Liver (tissue), 9 donors: Measurements from ENCODE around the gene DICER1. TPM values are rescaled to one million over a fixed set of nuclear protein-coding genes. Genes with fewer than 3 reads are reported as not detected.

Experiments
- DNase-seq: peaks from one replicate; pipeline ENCODE4 v3.0.0-alpha.2; 2017; ENCODE audit warnings: low spot score
- H3K27ac ChIP-seq, 2 donors: one replicate each; pipeline ENCODE4 v1.7.0; 2013; ENCODE audit warnings: inconsistent platforms in 2 of 2, low read length in 2 of 2, control low read depth in 1 of 2, low read depth in 1 of 2, mild to moderate bottlenecking in 1 of 2
- H3K27me3 ChIP-seq, 4 donors: one replicate each; pipeline versions ENCODE4 v1.6.1 to v1.7.0; 2013; ENCODE audit warnings: low read length in 3 of 4, inconsistent platforms in 1 of 4, mild to moderate bottlenecking in 1 of 4, moderate library complexity in 1 of 4; ENCODE audit not compliant: control insufficient read depth in 4 of 4, insufficient read depth in 4 of 4
- H3K36me3 ChIP-seq, 4 donors: one replicate each; pipeline versions ENCODE4 v1.6.1 to v1.7.0; 2013; ENCODE audit warnings: low read length in 3 of 4, mild to moderate bottlenecking in 3 of 4, low read depth in 1 of 4, moderate library complexity in 1 of 4; ENCODE audit not compliant: control insufficient read depth in 4 of 4, insufficient read depth in 3 of 4
- H3K4me1 ChIP-seq, 4 donors: one replicate each; pipeline versions ENCODE4 v1.6.1 to v1.7.0; 2013; ENCODE audit warnings: low read length in 3 of 4, mild to moderate bottlenecking in 3 of 4, moderate library complexity in 1 of 4; ENCODE audit not compliant: control insufficient read depth in 4 of 4, insufficient read depth in 4 of 4
- H3K4me3 ChIP-seq, 3 donors: one replicate each; pipeline versions ENCODE4 v1.6.1 to v1.7.0; 2013; ENCODE audit warnings: low read length in 3 of 3, control low read depth in 1 of 3, low read depth in 1 of 3, mild to moderate bottlenecking in 1 of 3
- H3K9ac ChIP-seq, 2 donors: one replicate each; pipeline ENCODE4 v1.7.0; 2013; ENCODE audit warnings: low read length in 2 of 2, mild to moderate bottlenecking in 2 of 2, moderate library complexity in 2 of 2, control low read depth in 1 of 2, low read depth in 1 of 2
- H3K9me3 ChIP-seq, 4 donors: one replicate each; pipeline versions ENCODE4 v1.6.1 to v1.7.0; 2013; ENCODE audit warnings: low read length in 3 of 4; ENCODE audit not compliant: control insufficient read depth in 4 of 4
- EGR1 ChIP-seq, 2 donors: IDR thresholded peaks; 2 replicates each; pipeline ENCODE4 v1.6.1; 2016 to 2018; ENCODE audit warnings: antibody characterized with exemption in 2 of 2, low read depth in 2 of 2
- FOXA1 ChIP-seq: IDR thresholded peaks from 2 replicates; pipeline ENCODE4 v1.6.1; 2016; ENCODE audit warnings: antibody characterized with exemption
- FOXA2 ChIP-seq: IDR thresholded peaks from 2 replicates; pipeline ENCODE4 v1.6.1; 2016; ENCODE audit warnings: antibody characterized with exemption
- GABPA ChIP-seq, 2 donors: IDR thresholded peaks in 1 of 2; conservative IDR thresholded peaks in 1 of 2; 2 replicates each; pipeline ENCODE4 v1.6.1; 2016; ENCODE audit warnings: antibody characterized with exemption in 2 of 2, mild to moderate bottlenecking in 1 of 2, moderate library complexity in 1 of 2
- HNF4A ChIP-seq, 2 donors: conservative IDR thresholded peaks; 2 replicates each; pipeline ENCODE4 v1.6.1; 2016; ENCODE audit warnings: antibody characterized with exemption in 2 of 2, mild to moderate bottlenecking in 2 of 2
- HNF4G ChIP-seq: IDR thresholded peaks from 2 replicates; pipeline ENCODE4 v1.6.1; 2016; ENCODE audit warnings: antibody characterized with exemption
- JUND ChIP-seq, 2 donors: IDR thresholded peaks; 2 replicates each; pipeline ENCODE4 v1.6.1; 2016; ENCODE audit warnings: antibody characterized with exemption in 2 of 2
- NR2F2 ChIP-seq: IDR thresholded peaks from 2 replicates; pipeline ENCODE4 v1.6.1; 2016; ENCODE audit warnings: antibody characterized with exemption
- RAD21 ChIP-seq, 2 donors: IDR thresholded peaks; 2 replicates each; pipeline ENCODE4 v1.6.1; 2016; ENCODE audit warnings: antibody characterized with exemption in 2 of 2, mild to moderate bottlenecking in 2 of 2
- RXRA ChIP-seq, 2 donors: IDR thresholded peaks; 2 replicates each; pipeline ENCODE4 v1.6.1; 2017 to 2018; ENCODE audit warnings: antibody characterized with exemption in 2 of 2, mild to moderate bottlenecking in 1 of 2
- SP1 ChIP-seq: IDR thresholded peaks from 2 replicates; pipeline ENCODE4 v1.6.1; 2018; ENCODE audit warnings: antibody characterized with exemption, mild to moderate bottlenecking
- TAF1 ChIP-seq: conservative IDR thresholded peaks from 2 replicates; pipeline ENCODE4 v1.6.1; 2016; ENCODE audit warnings: antibody characterized with exemption, mild to moderate bottlenecking
- YY1 ChIP-seq: IDR thresholded peaks from 2 replicates; pipeline ENCODE4 v1.6.1; 2016; ENCODE audit warnings: antibody characterized with exemption, mild to moderate bottlenecking
- WGBS: extraction: QIAGEN DNeasy Blood & Tissue Kit; methylation state at CpG from one replicate; pipeline ENCODE4 v1.1.7; 2013; 5-methylcytosine and 5-hydroxymethylcytosine counted together
- polyA plus RNA-seq, 2 donors: library from polyadenylated mRNA; stranded (reverse) in 1 of 2; unstranded in 1 of 2; fragments of 200-250 nt in 1 of 2; fragments of >200 nt in 1 of 2; fragmentation: Nextera tagmentation in 1 of 2; extraction: Ambion mirVana in 1 of 2; gene quantifications; one replicate each; pipeline versions ENCODE4 v1.2.1 to v1.2.3, GENCODE V29; 2013 to 2015
- total RNA-seq, 2 donors: library from RNA; depleted of rRNA; stranded (reverse); fragments of >200 nt; gene quantifications; one replicate each; pipeline ENCODE4 v1.2.3, GENCODE V29; 2014
- TF ChIP-seq, protein P1 (sequence below): IDR thresholded peaks from 2 replicates; pipeline ENCODE4 v1.6.1; 2016; ENCODE audit warnings: antibody characterized with exemption, mild to moderate bottlenecking
- TF ChIP-seq, protein P2 (sequence below): IDR thresholded peaks from 2 replicates; pipeline ENCODE4 v1.6.1; 2016; ENCODE audit warnings: antibody characterized with exemption
- TF ChIP-seq, protein P3 (sequence below): IDR thresholded peaks from 2 replicates; pipeline ENCODE4 v1.6.1; 2016; ENCODE audit warnings: antibody characterized with exemption
- TF ChIP-seq, protein P4 (sequence below): fragments of 150-350 bp; IDR thresholded peaks from 2 replicates; pipeline ENCODE4 v1.5.1; 2017; ENCODE audit warnings: improper control_type of control experiment, low read depth, low read length; ENCODE audit not compliant: missing input control
- donor health status: healthy.
- donor health status: healthy.
- donor health status: healthy.
- donor health status: healthy.
- donor health status: healthy.

Gene DICER1
- total and polyA plus RNA-seq, 4 donors, result 7.5 to 43.6 (median 20.3) TPM

DNA sequence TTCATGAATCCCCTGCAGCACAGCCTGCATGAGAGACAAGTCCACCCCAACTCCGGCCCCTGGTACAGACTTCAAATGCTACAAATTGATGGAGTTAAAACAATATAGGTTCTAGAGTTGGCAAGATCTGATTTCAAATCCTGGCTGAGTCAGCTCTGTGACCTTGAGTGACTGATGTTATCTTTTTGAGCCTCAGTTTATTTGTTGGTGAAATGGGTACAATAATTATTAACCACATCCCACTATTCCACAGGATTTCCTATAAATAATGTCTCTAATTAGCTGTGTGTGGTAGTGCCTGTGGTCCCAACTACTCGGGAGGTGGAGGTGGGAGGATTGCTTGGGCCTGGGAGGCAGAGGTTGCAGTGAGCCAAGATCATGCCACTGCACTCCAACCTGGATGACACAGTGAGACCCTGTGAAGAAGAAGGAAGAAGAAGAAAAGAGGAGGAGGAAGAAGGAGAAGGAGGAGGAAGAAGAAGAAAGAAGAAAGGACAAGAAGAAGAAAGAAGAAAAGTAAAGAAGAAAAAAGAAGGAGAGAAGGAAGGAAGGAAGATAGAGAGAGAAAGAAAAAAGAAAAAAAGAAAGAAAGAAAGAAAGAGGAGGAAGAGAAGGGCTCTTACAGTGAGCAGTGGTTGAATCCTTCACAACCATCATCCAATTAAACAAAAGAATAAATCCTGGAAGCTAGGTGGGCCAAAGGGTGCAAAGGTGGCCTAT lies 39.7 kb upstream of the DICER1 start:
- Histone ChIP-seq H3K36me3 (peaks cover 0 to 16% (median 6%) of the 10 kb centered on the region in 4 donors), H3K4me1 (no peaks in the 10 kb centered on the region), H3K9me3 (no peaks in the 10 kb centered on the region), H3K27ac (no peak overlapping the region), H3K27me3 (no peaks in the 10 kb centered on the region), H3K4me3 (no peak overlapping the region), H3K9ac (no peak overlapping the region)
- no peak for TF ChIP-seq HNF4A (conservative IDR thresholded peaks at IDR 0.05)
- TF ChIP-seq EGR1 (IDR thresholded peaks at IDR 0.05; ENCODE audit: low read depth in 2 of 2), result no peak
- TF ChIP-seq, protein P1, sequence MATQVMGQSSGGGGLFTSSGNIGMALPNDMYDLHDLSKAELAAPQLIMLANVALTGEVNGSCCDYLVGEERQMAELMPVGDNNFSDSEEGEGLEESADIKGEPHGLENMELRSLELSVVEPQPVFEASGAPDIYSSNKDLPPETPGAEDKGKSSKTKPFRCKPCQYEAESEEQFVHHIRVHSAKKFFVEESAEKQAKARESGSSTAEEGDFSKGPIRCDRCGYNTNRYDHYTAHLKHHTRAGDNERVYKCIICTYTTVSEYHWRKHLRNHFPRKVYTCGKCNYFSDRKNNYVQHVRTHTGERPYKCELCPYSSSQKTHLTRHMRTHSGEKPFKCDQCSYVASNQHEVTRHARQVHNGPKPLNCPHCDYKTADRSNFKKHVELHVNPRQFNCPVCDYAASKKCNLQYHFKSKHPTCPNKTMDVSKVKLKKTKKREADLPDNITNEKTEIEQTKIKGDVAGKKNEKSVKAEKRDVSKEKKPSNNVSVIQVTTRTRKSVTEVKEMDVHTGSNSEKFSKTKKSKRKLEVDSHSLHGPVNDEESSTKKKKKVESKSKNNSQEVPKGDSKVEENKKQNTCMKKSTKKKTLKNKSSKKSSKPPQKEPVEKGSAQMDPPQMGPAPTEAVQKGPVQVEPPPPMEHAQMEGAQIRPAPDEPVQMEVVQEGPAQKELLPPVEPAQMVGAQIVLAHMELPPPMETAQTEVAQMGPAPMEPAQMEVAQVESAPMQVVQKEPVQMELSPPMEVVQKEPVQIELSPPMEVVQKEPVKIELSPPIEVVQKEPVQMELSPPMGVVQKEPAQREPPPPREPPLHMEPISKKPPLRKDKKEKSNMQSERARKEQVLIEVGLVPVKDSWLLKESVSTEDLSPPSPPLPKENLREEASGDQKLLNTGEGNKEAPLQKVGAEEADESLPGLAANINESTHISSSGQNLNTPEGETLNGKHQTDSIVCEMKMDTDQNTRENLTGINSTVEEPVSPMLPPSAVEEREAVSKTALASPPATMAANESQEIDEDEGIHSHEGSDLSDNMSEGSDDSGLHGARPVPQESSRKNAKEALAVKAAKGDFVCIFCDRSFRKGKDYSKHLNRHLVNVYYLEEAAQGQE, result no peak
- no peak for TF ChIP-seq FOXA2
- no peak for TF ChIP-seq JUND (IDR thresholded peaks at IDR 0.05)
- TF ChIP-seq, protein P2, sequence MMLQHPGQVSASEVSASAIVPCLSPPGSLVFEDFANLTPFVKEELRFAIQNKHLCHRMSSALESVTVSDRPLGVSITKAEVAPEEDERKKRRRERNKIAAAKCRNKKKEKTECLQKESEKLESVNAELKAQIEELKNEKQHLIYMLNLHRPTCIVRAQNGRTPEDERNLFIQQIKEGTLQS, result no peak
- no peak for TF ChIP-seq HNF4G
- TF ChIP-seq RAD21 (IDR thresholded peaks at IDR 0.05), result no peak
- TF ChIP-seq SP1, result no peak
- no peak for TF ChIP-seq FOXA1
- TF ChIP-seq, protein P3, sequence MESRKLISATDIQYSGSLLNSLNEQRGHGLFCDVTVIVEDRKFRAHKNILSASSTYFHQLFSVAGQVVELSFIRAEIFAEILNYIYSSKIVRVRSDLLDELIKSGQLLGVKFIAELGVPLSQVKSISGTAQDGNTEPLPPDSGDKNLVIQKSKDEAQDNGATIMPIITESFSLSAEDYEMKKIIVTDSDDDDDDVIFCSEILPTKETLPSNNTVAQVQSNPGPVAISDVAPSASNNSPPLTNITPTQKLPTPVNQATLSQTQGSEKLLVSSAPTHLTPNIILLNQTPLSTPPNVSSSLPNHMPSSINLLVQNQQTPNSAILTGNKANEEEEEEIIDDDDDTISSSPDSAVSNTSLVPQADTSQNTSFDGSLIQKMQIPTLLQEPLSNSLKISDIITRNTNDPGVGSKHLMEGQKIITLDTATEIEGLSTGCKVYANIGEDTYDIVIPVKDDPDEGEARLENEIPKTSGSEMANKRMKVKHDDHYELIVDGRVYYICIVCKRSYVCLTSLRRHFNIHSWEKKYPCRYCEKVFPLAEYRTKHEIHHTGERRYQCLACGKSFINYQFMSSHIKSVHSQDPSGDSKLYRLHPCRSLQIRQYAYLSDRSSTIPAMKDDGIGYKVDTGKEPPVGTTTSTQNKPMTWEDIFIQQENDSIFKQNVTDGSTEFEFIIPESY, result no peak
- TF ChIP-seq GABPA (IDR thresholded peaks at IDR 0.05 in 1 of 2, conservative IDR thresholded peaks at IDR 0.05 in 1 of 2), result no peak
- no peak for TF ChIP-seq YY1
- TF ChIP-seq, protein P4, sequence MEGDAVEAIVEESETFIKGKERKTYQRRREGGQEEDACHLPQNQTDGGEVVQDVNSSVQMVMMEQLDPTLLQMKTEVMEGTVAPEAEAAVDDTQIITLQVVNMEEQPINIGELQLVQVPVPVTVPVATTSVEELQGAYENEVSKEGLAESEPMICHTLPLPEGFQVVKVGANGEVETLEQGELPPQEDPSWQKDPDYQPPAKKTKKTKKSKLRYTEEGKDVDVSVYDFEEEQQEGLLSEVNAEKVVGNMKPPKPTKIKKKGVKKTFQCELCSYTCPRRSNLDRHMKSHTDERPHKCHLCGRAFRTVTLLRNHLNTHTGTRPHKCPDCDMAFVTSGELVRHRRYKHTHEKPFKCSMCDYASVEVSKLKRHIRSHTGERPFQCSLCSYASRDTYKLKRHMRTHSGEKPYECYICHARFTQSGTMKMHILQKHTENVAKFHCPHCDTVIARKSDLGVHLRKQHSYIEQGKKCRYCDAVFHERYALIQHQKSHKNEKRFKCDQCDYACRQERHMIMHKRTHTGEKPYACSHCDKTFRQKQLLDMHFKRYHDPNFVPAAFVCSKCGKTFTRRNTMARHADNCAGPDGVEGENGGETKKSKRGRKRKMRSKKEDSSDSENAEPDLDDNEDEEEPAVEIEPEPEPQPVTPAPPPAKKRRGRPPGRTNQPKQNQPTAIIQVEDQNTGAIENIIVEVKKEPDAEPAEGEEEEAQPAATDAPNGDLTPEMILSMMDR, result no peak
- no peak for TF ChIP-seq RXRA (IDR thresholded peaks at IDR 0.05)
- no peak for TF ChIP-seq NR2F2
- no peak for TF ChIP-seq TAF1
- 95% methylated on average over 2 of the region's 2 CpGs for WGBS
- DNase-seq, result no peak
